Choroid plexus epithelial cell (primary cell): Measurements from ENCODE around the gene SLC7A14.
"Not testable (repeated sequence)": the region's sequence is repeated elsewhere in the genome, so short reads cannot be mapped to it uniquely, and the experiment has no call there.

ENCODE experiments used
- DNase-seq: peaks from one replicate; pipeline ENCODE4 v3.0.0-alpha.2; 2010; ENCODE audit warnings: low read depth
- H3K4me3 ChIP-seq: 2 replicates; pipeline ENCODE4 v1.5.1; 2011; ENCODE audit warnings: low read depth, mild to moderate bottlenecking, control low read depth, low read length, moderate library complexity
- TF ChIP-seq, protein P1 (sequence below): conservative IDR thresholded peaks from 2 replicates; pipeline ENCODE4 v1.5.1; 2011; ENCODE audit warnings: low read depth, mild to moderate bottlenecking, control low read depth, inconsistent platforms, low read length, moderate library complexity

The SLC7A14 gene

DNA sequence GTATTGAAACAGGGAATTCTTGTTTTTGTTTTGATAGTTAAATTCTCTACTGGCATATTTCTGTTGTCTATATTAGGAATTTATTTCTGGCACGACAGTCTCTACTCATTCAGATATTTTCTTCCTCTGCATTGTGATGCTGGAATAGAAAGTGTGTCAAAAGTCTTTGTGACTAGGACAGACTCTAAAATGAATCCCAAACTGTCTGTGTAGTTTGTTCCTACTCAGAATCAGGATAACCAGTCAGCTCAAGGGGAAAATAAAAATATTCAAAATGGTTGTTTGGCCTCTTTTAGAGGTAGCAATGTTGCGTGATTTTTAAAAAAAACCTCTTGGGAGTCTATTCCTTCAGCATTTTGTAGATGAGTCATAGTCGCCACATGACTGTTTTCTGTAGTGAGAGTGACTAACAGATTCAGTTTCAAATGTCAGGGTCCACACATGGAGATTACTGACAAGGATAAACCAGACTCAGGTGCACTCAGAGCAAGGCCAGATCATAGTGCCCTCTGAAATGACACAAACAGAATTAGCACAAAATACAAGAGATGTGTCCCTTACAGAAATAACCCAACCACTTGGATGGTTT lies 13.1 kb downstream of the SLC7A14 start:
- no peak overlapping the region for H3K4me3 ChIP-seq
- peak; percentile 87 for DNase-seq
- TF ChIP-seq, protein P1, sequence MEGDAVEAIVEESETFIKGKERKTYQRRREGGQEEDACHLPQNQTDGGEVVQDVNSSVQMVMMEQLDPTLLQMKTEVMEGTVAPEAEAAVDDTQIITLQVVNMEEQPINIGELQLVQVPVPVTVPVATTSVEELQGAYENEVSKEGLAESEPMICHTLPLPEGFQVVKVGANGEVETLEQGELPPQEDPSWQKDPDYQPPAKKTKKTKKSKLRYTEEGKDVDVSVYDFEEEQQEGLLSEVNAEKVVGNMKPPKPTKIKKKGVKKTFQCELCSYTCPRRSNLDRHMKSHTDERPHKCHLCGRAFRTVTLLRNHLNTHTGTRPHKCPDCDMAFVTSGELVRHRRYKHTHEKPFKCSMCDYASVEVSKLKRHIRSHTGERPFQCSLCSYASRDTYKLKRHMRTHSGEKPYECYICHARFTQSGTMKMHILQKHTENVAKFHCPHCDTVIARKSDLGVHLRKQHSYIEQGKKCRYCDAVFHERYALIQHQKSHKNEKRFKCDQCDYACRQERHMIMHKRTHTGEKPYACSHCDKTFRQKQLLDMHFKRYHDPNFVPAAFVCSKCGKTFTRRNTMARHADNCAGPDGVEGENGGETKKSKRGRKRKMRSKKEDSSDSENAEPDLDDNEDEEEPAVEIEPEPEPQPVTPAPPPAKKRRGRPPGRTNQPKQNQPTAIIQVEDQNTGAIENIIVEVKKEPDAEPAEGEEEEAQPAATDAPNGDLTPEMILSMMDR, result no peak

DNA sequence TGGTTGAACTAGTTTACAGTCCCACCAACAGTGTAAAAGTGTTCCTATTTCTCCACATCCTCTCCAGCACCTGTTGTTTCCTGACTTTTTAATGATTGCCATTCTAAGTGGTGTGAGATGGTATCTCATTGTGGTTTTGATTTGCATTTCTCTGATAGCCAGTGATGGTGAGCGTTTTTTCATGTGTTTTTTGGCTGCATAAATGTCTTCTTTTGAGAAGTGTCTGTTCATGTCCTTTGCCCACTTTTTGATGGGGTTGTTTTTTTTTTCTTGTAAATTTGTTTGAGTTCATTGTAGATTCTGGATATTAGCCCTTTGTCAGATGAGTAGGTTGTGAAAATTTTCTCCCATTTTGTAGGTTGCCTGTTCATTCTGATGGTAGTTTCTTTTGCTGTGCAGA lies 18.3 kb downstream of the SLC7A14 start:
- not testable (repeated sequence) for DNase-seq, H3K4me3 ChIP-seq

DNA sequence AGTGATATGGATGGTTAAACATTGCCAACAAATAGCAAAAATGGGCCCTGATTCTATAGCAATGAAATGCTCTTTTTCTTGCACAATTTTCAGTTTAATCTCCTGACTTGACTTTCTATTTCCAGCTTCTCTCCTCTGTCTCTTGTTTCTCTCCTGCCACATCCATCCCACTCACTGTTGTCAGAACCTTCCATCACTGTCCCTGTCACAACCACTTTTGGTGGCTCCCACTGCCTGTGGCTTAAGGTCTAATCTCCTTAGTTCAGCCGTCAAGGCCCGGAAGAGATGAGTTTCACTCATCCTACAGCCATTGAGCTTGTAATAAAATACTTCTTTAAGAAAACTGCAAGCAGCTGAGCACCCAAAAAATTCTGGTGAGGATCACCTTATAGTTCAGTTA lies 19.5 kb downstream of the SLC7A14 start:
- no peak for DNase-seq
- no peak overlapping the region for H3K4me3 ChIP-seq
- TF ChIP-seq, protein P1, result no peak

DNA sequence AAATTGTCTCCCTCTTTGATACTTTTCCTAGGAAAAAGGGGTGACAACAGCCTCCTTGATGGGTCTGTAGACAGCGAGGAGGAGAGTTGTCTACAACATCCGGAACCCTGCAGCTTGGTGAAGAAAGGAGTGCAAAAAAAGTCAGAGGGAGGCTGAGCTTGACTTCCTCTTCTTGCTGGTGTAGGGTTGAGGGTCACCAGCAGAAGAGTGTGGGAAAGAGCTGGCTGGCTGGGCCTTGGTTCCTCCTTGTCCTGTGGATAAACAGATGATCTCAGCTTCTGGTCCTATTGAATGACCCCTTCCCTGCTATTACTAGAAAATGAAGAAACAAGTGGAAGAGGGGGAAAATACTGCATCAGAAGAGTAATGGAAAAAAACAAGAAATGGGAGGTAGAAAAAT lies 20.4 kb downstream of the SLC7A14 start:
- H3K4me3 ChIP-seq, result no peak overlapping the region
- DNase-seq, result peak; percentile 86
- TF ChIP-seq, protein P1, result no peak

DNA sequence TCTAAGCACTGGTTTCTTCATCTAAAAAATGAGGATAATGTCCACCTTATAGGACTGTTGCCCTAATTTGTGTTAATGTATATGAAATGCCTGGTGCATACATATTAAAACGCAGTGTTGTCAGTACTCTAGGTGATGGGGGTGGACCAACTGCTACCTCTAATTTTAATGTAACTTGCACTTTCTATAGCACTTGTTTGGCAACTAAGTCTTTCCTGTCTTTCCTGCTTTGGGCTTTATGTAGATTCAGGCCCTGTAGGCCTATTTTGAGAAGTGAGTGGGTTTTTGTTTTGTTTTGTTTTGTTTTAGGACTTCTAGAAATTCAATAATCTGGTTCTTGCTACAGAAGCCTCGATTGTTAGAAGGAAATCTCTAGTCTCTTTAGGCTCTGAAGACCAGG lies 21.2 kb downstream of the SLC7A14 start:
- no peak overlapping the region for H3K4me3 ChIP-seq
- TF ChIP-seq, protein P1, result no peak
- DNase-seq, result no peak

DNA sequence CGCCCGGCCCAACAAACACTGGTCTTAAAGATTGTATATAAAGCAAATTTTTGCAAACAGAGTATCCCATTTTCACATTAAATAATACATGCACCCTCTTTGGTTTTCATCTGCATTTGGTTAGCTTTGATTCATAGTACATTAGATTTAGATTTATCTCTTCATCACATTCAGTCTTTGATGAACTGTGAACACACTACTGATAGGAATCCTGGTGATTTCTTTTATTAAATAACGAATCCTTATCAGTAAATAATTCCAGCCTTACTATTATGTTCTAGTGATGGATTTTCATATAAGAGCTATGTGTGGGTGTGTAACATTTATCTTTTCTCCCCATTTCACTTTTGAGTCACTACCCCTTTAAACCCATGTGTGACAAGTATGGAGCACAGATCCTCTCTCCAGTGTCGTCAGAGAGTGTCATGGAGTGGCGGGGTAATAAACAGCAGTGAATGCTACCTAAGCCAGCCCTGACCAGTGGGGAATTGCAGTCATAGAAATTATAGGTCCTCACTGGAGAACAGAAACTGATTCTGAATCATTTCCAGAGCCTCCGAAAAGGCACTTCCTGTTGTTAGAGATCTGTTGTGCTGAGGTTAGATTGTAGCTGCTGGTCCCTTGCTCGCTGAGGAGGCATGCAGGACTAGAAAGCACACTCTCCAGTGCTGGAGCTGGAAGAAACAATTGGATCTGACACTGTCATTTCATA lies 22.0 kb downstream of the SLC7A14 start:
- H3K4me3 ChIP-seq, result peak overlapping the region; percentile 29
- DNase-seq, result peak; percentile 79
- TF ChIP-seq, protein P1, result no peak

DNA sequence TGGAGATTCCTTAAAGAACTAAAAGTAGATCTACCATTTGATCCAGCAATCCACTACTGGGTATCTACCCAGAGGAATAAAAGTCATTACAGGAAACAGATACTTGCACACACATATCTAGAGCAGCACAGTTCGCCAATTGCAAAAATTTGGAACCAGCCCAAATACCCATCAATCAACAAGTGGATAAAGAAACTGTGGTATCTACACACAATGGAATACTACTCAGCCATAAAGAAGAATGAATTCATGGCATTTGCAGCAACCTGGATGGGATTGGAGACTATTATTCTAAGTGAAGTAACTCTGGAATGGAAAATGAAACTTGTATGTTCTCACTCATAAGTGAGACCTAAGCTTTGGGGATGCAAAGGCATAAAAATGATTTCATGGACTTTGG lies 23.8 kb downstream of the SLC7A14 start:
- H3K4me3 ChIP-seq, result no peak overlapping the region
- no peak for DNase-seq
- TF ChIP-seq, protein P1, result no peak
